ENCODE measurements around the gene PTPRG.

- TF ChIP-seq POLR2A (IDR thresholded peaks at IDR 0.05) (no peak), CTCF (IDR thresholded peaks at IDR 0.05) (no peak)
Observed at GRCh38 chr3:61582846-61583245, 21.5 kb downstream of the PTPRG start.
